ENCODE data around the gene F2RL1. TPM values are rescaled to one million over a fixed set of nuclear protein-coding genes. Genes with fewer than 3 reads are reported as not detected.

Gene F2RL1
- total and polyA plus RNA-seq, 2 donors (not counting 1 experiment from before 2014, with no cell fraction given) = 0.04 to 0.64 TPM

GRCh38 chr5:76791461-76791860 lies 27.4 kb upstream of the F2RL1 start:
- Mint-ChIP-seq H3K4me1 (no peaks in the 10 kb centered on the region), H3K27me3 (peaks cover 4% of the 10 kb centered on the region), H3K4me3 (no peak overlapping the region), H3K27ac (no peak overlapping the region), H3K9me3 (ENCODE audit: insufficient read depth) (no peaks in the 10 kb centered on the region)
- no peaks in the 10 kb centered on the region for H3K9me3 ChIP-seq (ENCODE audit: control extremely low read depth in 1 of 3, control insufficient read depth in 2 of 3, insufficient read depth in 1 of 3, low read length in 2 of 3)
- no peaks in the 10 kb centered on the region for H3K4me1 ChIP-seq (ENCODE audit: control insufficient read depth in 2 of 2, insufficient read depth in 2 of 2, low read length in 2 of 2)
- ATAC-seq (ENCODE audit: low read depth) (no peak), DNase-seq (no peak)
- intact Hi-C loops (cut with micrococcal nuclease) = no loop called here
- peak overlapping the region; percentile 16 for H2AFZ ChIP-seq (ENCODE audit: insufficient read depth, low read depth, low read length, poor library complexity, severe bottlenecking)
- ChIA-PET CTCF (no interaction called here), POLR2A (no interaction called here)
- no peaks in the 10 kb centered on the region for H3K79me2 ChIP-seq (ENCODE audit: control insufficient read depth, insufficient read depth, low read length)
- 100% methylated on average over 1 of the region's 1 CpG for WGBS (ENCODE audit: insufficient coverage)
- TF ChIP-seq CTCF (IDR thresholded peaks at IDR 0.05) = no peak
- no peak for TF ChIP-seq EZH2 (IDR thresholded peaks at IDR 0.05; ENCODE audit: borderline replicate concordance, insufficient read depth, low read depth, low read length, poor library complexity, severe bottlenecking)
- no peaks in the 10 kb centered on the region for H4K20me1 ChIP-seq (ENCODE audit: control insufficient read depth, insufficient read depth, low read length, poor library complexity, severe bottlenecking)
- no peaks in the 10 kb centered on the region for H3K36me3 ChIP-seq (replicated peaks in 1 of 2; ENCODE audit: control extremely low read depth in 1 of 2, control insufficient read depth in 1 of 2, extremely low read depth in 1 of 2, insufficient read depth in 2 of 2, low read length in 1 of 2)
- H3K4me3 ChIP-seq (ENCODE audit: control extremely low read depth in 1 of 5, extremely low read depth in 1 of 5, insufficient read depth in 1 of 5, low read depth in 2 of 5, low read length in 4 of 5) = no peak overlapping the region
- no peaks in the 10 kb centered on the region for H3K27me3 ChIP-seq (replicated peaks in 1 of 4; ENCODE audit: control extremely low read depth in 1 of 4, control insufficient read depth in 3 of 4, insufficient read depth in 4 of 4, low read length in 3 of 4)
- no peak overlapping the region for H3K9ac ChIP-seq (ENCODE audit: low read length)
- H3K4me2 ChIP-seq (replicated peaks; ENCODE audit: low read depth, low read length, poor library complexity, severe bottlenecking) = no peak overlapping the region
- H3K27ac ChIP-seq (ENCODE audit: low read length in 2 of 2) = no peak overlapping the region

DNA sequence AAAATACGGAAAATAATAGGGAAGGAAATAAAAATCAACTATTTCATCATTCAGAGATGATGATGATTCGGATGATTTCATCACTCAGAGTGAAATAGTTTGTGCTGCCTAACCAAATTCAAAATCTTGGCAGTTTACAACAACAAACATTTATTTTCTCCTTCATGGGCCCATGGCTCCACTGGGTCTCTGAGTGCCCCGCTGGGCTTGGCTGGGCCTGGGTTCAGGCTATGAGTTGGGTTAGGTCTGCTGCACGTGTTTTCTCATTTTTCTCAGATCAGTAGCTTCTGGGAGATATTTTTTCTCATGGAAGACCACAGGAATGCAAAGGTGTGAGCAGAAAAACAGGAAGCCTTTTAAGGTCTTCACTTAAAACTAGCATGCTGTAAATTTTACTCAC lies 24.0 kb upstream of the F2RL1 start:
- H3K4me2 ChIP-seq (replicated peaks; ENCODE audit: low read depth, low read length, poor library complexity, severe bottlenecking) = no peak overlapping the region
- no peak overlapping the region for H3K4me3 ChIP-seq (ENCODE audit: control extremely low read depth in 1 of 5, extremely low read depth in 1 of 5, insufficient read depth in 1 of 5, low read depth in 2 of 5, low read length in 4 of 5)
- H2AFZ ChIP-seq (ENCODE audit: insufficient read depth, low read depth, low read length, poor library complexity, severe bottlenecking) = no peak overlapping the region
- H3K9ac ChIP-seq (ENCODE audit: low read length) = no peak overlapping the region
- H3K79me2 ChIP-seq (ENCODE audit: control insufficient read depth, insufficient read depth, low read length) = no peaks in the 10 kb centered on the region
- Mint-ChIP-seq H3K27me3 (peaks cover 4% of the 10 kb centered on the region), H3K4me3 (no peak overlapping the region), H3K27ac (no peak overlapping the region), H3K4me1 (no peaks in the 10 kb centered on the region), H3K9me3 (ENCODE audit: insufficient read depth) (no peaks in the 10 kb centered on the region)
- no CpG with 5 or more reads among the region's 4 CpGs for WGBS (ENCODE audit: insufficient coverage)
- TF ChIP-seq CTCF (IDR thresholded peaks at IDR 0.05) (no peak), EZH2 (IDR thresholded peaks at IDR 0.05; ENCODE audit: borderline replicate concordance, insufficient read depth, low read depth, low read length, poor library complexity, severe bottlenecking) (no peak)
- no peaks in the 10 kb centered on the region for H3K27me3 ChIP-seq (replicated peaks in 1 of 4; ENCODE audit: control extremely low read depth in 1 of 4, control insufficient read depth in 3 of 4, insufficient read depth in 4 of 4, low read length in 3 of 4)
- intact Hi-C loops (cut with micrococcal nuclease) = no loop called here
- ChIA-PET CTCF (no interaction called here), POLR2A (no interaction called here)
- DNase-seq (no peak), ATAC-seq (ENCODE audit: low read depth) (no peak)
- H3K27ac ChIP-seq (ENCODE audit: low read length in 2 of 2) = no peak overlapping the region
- no peaks in the 10 kb centered on the region for H4K20me1 ChIP-seq (ENCODE audit: control insufficient read depth, insufficient read depth, low read length, poor library complexity, severe bottlenecking)
- H3K36me3 ChIP-seq (replicated peaks in 1 of 2; ENCODE audit: control extremely low read depth in 1 of 2, control insufficient read depth in 1 of 2, extremely low read depth in 1 of 2, insufficient read depth in 2 of 2, low read length in 1 of 2) = no peaks in the 10 kb centered on the region
- H3K4me1 ChIP-seq (ENCODE audit: control insufficient read depth in 2 of 2, insufficient read depth in 2 of 2, low read length in 2 of 2) = no peaks in the 10 kb centered on the region
- H3K9me3 ChIP-seq (ENCODE audit: control extremely low read depth in 1 of 3, control insufficient read depth in 2 of 3, insufficient read depth in 1 of 3, low read length in 2 of 3) = no peaks in the 10 kb centered on the region
